ENCODE results near the gene AQR.
"Not testable (repeated sequence)": the region's sequence is repeated elsewhere in the genome, so short reads cannot be mapped to it uniquely, and the experiment has no call there.

The AQR gene

DNA sequence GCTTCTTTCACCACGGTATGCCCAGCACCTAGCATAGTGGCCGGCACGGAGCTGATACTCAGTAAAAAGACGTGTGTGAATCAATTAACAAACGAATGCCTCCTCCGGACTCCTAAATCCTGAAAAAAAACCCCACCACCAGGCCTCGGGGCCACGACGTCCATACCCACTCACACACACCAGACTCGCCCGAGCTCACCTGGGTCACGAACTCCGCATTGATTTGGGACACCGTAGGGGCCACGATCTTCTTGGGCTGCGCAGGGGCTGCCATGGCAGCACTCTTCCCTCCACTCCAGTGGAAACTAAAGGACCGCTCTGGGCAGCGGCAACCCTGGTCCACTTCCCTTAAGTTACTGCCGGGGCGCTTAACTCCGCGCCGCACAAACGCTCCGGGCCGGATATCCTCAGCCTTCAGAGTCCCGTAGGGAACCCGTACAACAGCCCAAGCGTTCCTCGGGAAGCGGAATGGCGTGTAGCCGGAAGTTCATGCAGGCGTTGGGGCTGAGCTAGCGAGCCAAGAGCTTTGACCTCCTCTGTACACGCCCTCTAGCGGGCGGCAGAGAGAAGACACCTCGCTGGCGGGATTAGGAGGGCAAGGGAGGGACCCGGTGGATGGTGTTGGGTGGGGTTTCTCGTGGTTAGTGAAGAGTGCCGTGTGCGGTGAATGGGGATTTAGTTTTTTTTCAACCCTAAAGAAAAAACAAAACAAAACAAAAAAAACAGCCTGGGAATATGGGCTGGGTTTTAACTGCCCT, at the start of gene AQR:
Gene AQR, minus strand, starts transcription at position 403 of the 758 bp plus-strand sequence. Its CDS starts 129 bp downstream, at position 274.
- peak; percentile 85 for DNase-seq

DNA sequence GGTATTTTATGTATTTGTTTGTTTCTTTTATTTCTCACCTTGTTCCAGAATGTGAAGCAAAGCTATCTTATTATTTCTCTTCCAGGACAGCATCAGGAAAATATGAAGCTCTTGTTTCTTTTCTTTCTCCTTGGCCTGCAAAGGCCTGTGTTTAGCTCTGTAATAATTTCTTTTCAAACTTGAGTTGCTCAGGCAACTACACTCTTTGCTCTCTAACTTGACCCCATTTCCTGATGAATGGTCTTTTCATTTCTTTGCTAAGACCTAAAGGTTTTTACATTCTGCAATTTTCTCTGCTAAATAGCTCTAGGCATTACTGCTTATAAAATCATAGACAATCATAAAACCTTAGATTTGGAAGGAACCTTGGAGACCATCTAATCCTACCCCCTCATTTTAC, 44.7 kb upstream of the AQR start:
- DNase-seq = no peak

DNA sequence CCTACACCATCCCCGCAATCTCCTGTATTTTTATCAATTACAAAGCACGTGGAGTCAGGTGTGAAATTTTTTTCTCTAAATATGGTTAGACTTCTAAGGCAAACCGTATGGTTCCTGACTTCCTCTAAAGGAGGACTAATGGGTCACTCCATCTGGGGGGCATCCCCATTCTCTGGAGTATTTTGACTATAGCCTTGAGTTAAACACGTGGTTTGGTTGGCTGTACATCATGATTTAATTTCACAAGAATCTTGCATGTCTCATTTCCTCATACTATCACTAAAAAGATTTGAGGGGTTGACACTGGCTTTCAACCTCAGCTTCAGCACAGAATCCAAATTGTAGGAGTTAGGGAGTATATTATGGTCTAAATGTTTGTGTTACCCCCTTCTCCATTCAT, 43.8 kb upstream of the AQR start:
- DNase-seq = no peak

GRCh38 chr15:35007397-35007796, 37.9 kb upstream of the AQR start:
- no peak for DNase-seq

DNA sequence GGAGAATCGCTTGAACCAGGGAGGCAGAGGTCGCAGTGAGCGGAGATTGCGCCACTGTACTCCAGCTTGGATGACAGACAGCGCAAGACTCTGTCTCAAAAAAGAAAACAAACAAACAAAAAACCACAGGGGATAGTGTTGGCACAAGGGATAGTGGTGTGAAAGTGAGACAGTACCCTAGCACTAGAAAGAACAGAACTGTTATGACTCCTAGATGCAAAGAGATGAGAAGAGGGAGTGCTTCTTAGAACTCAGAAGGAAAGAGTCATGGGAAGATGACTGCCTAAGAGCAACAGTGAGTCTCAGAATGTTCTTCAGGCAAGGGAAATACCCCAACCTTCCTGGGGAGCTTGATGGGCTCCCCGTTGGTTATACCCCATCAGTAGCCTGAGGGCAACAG, 36.4 kb upstream of the AQR start:
- no peak for DNase-seq

GRCh38 chr15:35003928-35004327, 34.4 kb upstream of the AQR start:
- no peak for DNase-seq

GRCh38 chr15:35000511-35000910, 31.0 kb upstream of the AQR start:
- no peak for DNase-seq

DNA sequence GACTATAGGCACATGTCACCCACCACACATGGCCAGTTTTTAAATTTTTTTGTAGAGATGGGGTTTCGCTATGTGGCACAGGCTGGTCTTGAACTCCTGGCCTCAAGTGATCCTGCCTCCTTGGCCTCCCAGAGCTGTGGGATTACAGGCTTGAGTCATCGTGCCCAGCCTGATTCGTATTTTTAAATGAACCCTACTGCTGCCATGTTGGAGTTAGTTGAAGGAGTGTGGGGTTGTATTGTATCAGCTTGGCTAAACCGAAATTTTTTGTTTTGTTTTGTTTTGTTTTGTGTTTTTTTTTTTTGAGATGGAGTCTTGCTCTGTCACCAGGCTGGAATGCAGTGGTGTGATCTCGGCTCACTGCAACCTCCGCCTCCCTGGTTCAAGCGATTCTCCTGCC, 30.4 kb upstream of the AQR start:
- DNase-seq = no peak

DNA sequence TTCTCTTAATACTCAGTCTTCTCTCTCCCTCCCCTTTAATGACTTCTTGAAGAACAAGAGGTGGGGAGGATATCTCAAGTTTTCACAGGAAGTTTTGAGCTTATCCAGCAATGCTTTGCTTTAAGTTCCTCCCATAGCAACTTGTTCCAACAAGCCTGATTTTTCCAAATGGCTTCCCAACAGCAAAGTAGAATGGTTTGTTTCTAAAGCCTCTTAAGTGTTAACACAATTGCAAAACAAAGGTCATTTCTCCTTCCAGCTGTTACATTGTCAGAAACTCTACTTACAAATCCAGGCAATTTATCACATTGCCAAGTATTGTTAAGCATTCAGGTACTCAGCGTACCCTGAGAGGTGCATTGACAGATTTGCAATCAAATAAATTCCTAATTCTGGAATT, 25.4 kb upstream of the AQR start:
- DNase-seq = no peak

DNA sequence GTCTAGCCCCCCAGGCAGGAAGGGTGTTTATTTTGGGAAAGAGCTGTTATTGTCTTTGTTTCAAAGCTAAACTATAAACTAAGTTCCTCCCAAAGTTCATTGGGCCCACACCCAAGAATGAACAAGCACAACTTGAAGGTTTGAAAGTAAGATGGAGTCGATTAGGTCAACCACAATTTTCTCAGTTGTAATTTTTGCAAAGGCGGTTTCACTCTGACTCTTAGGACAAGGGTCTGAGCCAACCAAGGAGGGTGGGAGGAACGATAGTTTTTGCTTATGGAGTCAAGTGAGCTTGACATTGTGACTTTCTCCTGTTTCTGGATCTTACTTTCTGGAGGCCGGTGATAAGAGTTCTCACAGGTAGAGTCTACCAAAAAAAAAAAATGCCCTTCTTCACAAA, 24.3 kb upstream of the AQR start:
- DNase-seq = no peak

DNA sequence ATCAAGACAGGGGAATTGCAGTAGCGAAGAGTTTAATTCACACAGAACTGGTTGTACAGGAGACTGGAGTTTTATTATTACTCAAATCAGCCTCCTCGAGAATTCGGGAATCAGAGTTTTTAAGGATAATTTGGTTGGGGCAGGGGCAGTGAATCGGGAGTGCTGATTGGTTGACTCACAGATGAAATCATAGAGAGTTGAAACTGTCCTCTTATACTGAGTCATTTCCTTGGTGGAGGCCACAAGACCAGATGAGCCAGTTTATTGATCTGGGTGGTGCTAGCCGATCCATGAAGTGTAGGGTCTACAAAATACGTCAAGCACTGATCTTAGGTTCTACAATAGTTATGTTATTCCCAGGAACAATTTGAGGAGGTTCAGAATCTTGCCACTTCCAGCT, 23.9 kb upstream of the AQR start:
- DNase-seq = no peak

- DNase-seq = peak; percentile 13
These were observed 18.7 kb upstream of the AQR start, which contains the start of gene ZNF770 for GRCh38 chr15:34988027-34988902. ZNF770 (minus strand) TSS chr15:34988287; CDS start chr15:34983434, 4,853 bp downstream.

GRCh38 chr15:34987609-34988026, 18.1 kb upstream of the AQR start:
- no peak for DNase-seq

DNA sequence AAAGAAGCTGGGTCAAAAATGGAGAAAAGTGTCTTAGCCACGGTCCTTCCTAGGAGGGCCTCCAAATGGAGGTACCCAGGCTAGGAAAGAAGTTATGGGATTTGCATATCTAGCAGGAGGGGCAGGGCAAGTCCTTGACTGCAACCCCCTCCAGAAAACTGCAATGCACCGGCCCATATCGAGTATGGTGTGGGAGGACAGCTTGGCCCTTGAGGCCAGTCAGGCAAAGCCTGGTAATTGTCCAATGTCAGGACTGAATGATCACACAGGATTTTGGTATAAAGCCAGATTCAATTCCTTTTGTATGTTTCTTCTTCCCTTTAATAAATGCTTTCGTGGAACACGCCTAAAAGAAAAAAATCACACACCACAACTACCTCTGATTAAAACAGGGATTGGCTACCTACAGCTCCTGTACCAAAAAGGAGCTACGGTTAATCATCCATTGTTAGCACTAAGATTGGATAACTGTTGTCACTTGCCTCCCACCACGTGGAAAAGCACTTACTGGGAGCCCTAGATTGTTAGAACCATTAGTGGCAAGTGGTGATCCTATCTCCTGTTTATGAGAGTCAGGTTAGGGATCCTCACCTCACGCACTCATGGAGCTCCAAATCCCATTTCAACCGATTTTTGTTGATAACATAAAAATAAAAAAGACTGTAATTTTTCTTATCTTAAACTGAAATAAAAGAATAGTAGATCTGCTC, 17.4 kb upstream of the AQR start:
- DNase-seq = no peak

GRCh38 chr15:34986326-34986725, 16.8 kb upstream of the AQR start:
- no peak for DNase-seq

GRCh38 chr15:34984889-34985630, 15.5 kb upstream of the AQR start:
- DNase-seq = no peak

DNA sequence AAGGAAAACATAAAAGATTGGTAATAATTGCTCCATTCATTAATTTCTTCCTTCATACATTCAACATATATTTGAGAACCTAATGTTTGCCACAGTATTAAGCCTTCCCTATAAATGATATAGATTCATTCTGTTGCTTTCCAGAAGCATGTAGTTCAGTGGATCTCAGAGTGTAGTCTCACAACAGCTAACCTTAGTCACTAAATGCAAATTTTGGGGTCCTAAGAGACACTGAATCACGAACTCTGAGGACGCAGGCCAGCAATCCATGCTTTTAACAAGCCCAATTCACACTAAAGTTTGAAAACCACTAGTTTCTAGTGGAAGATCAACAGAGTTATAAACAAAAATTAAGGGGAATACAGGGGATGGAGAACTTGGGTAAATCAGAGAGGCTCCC, 7.2 kb upstream of the AQR start:
- DNase-seq = no peak

DNA sequence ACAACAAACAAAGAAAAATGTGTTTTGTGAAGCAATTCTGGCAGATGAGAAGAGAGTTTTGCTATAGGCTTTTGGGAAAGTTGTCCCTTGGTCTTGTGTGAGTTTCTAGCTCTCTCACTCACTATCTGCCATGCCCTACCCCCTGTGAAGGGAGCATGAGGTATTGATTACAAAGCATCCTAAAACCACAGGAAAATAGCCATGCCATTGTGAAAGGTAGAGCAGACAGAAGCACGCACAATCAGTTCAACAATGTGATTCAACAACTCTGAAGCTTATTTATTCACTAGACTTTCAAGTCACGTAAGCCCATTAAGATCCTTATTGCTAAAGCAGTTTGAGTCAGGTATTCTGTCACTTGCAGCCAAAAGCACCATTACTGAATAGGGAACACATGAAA, 6.5 kb upstream of the AQR start:
- no peak for DNase-seq

DNA sequence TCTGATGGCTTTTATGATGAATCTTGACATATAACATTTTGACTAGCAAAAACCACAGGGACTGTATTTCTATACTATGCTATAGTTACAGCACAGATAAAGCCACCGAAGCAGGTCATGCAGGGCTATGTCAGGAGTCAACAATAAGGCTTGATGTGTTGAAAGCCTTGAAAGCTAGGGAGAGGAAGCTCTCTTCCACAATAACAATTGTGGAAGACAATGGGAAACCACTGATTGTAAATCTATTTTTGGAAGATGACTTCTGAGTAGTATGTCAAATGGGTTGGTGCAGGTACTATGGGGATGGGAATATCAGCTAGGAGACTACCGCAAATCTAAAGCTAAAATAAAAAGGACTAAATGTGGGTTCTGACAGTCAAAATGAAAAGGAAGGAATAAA, 4.0 kb upstream of the AQR start:
- no peak for DNase-seq

DNA sequence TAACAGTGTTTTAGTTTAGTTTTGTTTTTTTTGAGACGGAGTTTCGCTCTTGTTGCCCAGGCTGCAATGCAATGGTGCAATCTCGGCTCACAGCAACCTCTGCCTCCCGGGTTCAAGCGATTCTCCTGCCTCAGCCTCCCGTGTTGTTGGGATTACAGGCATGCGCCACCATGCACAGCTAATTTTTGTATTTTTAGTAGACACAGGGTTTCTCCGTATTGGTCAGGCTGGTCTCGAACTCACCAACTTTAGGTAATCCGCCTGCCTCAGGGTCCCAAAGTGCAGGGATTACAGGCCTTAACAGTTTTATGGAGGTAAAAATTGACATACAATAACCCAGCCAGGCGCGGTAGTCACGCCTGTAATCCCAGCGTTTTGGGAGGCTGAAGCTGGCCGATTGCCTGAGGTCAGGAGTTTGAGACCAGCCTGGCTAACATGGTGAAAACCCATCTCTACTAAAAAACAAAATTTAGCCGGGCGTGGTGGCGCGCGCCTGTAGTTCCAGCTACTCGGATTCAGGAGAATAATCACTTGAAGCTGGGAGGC, 629 bp upstream of the AQR start:
- not testable (repeated sequence) for DNase-seq

DNA sequence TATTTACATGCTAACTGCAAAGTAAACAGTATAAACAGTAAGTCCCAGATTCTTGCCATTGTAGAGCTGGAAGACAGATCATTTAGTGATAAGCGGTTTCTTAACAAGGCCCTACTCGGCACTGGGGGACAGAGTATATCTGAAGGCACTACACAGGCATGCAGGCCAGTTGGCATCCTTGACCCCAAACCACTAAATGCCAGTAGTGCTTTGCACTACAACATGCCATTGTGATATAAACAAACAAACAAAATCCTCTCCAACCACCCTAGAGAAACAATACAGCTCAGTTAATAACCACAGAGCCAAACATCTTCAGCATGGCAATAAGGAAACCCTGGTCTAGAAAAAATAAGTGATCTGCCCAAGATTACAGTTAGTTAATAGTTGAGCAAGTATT, 5.3 kb downstream of the AQR start:
- DNase-seq = no peak

- no peak for DNase-seq
These were observed 15.7 kb downstream of the AQR start for GRCh38 chr15:34953851-34954250.

All from NCI-H2029 (cell line).